ENCODE data around the gene MAPK1.

DNA sequence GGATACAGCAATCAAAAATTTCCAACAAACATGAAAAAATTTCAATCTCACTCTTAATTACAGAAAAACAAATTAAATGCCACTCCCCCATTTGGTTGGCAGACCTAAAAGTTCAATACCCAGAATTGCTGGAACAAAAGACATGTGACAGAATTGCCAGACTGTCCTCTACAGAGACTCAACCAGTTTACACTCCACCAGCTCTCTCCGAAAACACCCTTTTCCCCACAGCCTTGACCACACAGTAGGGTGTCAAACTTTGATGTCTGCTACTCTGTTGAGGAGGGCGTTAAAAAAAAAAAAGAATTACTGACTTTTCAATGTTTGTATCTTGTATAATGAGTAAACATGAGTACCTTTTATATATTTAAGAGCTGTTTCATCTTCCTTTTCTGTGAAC is 87.2 kb downstream of the MAPK1 start:
- TF ChIP-seq, protein P1, sequence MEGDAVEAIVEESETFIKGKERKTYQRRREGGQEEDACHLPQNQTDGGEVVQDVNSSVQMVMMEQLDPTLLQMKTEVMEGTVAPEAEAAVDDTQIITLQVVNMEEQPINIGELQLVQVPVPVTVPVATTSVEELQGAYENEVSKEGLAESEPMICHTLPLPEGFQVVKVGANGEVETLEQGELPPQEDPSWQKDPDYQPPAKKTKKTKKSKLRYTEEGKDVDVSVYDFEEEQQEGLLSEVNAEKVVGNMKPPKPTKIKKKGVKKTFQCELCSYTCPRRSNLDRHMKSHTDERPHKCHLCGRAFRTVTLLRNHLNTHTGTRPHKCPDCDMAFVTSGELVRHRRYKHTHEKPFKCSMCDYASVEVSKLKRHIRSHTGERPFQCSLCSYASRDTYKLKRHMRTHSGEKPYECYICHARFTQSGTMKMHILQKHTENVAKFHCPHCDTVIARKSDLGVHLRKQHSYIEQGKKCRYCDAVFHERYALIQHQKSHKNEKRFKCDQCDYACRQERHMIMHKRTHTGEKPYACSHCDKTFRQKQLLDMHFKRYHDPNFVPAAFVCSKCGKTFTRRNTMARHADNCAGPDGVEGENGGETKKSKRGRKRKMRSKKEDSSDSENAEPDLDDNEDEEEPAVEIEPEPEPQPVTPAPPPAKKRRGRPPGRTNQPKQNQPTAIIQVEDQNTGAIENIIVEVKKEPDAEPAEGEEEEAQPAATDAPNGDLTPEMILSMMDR (IDR thresholded peaks at IDR 0.05): no peak
- TF ChIP-seq ZNF121 (CRISPR knock-in tag; IDR thresholded peaks at IDR 0.05): no peak
- TF ChIP-seq NR2C2 (CRISPR knock-in tag; IDR thresholded peaks at IDR 0.05): no peak
- no peak for TF ChIP-seq CREB1 (CRISPR knock-in tag; IDR thresholded peaks at IDR 0.05)
- TF ChIP-seq SP1 (CRISPR knock-in tag; conservative IDR thresholded peaks at IDR 0.05): no peak
- no peak for TF ChIP-seq ZNF263 (CRISPR knock-in tag; IDR thresholded peaks at IDR 0.05; ENCODE audit: low read depth)
- TF ChIP-seq GABPB1 (CRISPR knock-in tag; IDR thresholded peaks at IDR 0.05): no peak
- TF ChIP-seq ESRRA (CRISPR knock-in tag; IDR thresholded peaks at IDR 0.05; ENCODE audit: borderline replicate concordance): no peak
- TF ChIP-seq, protein P2, sequence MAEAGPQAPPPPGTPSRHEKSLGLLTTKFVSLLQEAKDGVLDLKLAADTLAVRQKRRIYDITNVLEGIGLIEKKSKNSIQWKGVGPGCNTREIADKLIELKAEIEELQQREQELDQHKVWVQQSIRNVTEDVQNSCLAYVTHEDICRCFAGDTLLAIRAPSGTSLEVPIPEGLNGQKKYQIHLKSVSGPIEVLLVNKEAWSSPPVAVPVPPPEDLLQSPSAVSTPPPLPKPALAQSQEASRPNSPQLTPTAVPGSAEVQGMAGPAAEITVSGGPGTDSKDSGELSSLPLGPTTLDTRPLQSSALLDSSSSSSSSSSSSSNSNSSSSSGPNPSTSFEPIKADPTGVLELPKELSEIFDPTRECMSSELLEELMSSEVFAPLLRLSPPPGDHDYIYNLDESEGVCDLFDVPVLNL (CRISPR knock-in tag; IDR thresholded peaks at IDR 0.05; ENCODE audit: borderline replicate concordance, low read depth): no peak
